ENCODE data around the gene CIB4.

GRCh38 chr2:26632624-26633185 lies 8.5 kb downstream of the CIB4 start:
- TF ChIP-seq CTCF (conservative IDR thresholded peaks at IDR 0.05) (no peak), EZH2 (IDR thresholded peaks at IDR 0.05; ENCODE audit: low read depth) (no peak)

Measured in PC-9 (cell line).